ENCODE data around the gene COX20. TPM values are rescaled to one million over a fixed set of nuclear protein-coding genes. Genes with fewer than 3 reads are reported as not detected.

COX20 gene
- total and polyA plus RNA-seq, 2 of the 13 experiments (the other 11 are each of a cell fraction or from before 2014, with no cell fraction given), result 34.4 to 95.8 TPM

DNA sequence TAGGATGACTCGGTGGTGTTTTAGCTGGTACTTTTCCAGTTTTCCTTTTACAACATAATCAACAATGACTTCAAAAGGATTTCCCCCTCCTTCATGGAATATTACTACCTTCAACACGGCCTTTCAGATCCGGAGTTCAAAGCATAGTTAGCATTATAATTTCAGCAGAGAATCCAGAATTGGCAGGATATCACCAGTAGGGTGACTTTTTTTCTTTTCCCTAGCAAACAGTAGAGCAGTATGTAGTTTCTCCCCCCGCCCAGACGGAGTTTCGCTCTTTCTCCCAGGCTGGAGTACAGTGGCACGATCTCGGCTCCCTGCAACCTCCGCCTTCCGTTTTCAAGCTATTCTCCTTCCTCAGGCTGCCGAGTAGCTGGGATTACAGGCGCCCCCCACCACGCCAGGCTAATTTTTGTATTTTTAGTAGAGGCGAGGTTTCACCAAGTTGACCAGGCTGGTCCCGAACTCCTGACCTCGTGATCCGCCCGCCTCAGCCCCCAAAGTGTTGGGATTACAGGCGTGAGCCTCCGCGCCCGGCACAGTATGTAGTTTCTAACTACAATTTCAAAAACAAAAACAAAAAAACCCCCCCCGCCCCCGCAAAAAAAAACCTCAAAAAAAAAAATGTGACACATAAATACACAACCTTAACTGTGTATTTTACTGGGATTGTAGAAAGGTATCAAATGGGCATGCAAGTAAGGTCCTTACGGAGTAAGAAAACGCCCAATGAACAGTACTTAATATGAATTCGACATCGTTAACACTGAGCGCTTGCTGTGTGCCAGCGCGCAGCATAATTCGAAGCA is 1.5 kb upstream of the COX20 start (continued):
- TF ChIP-seq TAF1 (CRISPR knock-in tag; IDR thresholded peaks at IDR 0.05) (peak; percentile 70), GTF2F1 (IDR thresholded peaks at IDR 0.05; ENCODE audit: low read length) (0 out of 2 replicates have a peak, but pooled peaks have one; percentile 11), RARA (CRISPR knock-in tag; IDR thresholded peaks at IDR 0.05) (peak; percentile 61), NR2F2 (IDR thresholded peaks at IDR 0.05; ENCODE audit: borderline replicate concordance, low read depth) (peak; percentile 17; the same call in 1 of the 2 replicates), HOXD1 (CRISPR knock-in tag; IDR thresholded peaks at IDR 0.05) (peak; percentile 43; the same call in 1 of the 2 replicates), SAP130 (CRISPR knock-in tag; IDR thresholded peaks at IDR 0.05; ENCODE audit: low read depth) (peak; percentile 54; the same call in 1 of the 2 replicates), PAXIP1 (CRISPR knock-in tag; conservative IDR thresholded peaks at IDR 0.05) (peak; percentile 79), ZNF232 (CRISPR knock-in tag; IDR thresholded peaks at IDR 0.05; ENCODE audit: borderline replicate concordance) (peak; percentile 48; the same call in 1 of the 2 replicates), ZNF773 (CRISPR knock-in tag; IDR thresholded peaks at IDR 0.05; ENCODE audit: borderline replicate concordance) (0 out of 2 replicates have a peak, but pooled peaks have one; percentile 34), NR2F6 (IDR thresholded peaks at IDR 0.05) (no peak; the same call in 1 of the 2 replicates), NR2F6 (CRISPR knock-in tag; IDR thresholded peaks at IDR 0.05) (no peak), E2F2 (CRISPR knock-in tag; IDR thresholded peaks at IDR 0.05; ENCODE audit: borderline replicate concordance) (no peak), ZNF724P (CRISPR knock-in tag; IDR thresholded peaks at IDR 0.05; ENCODE audit: borderline replicate concordance) (no peak), GFI1 (CRISPR knock-in tag; IDR thresholded peaks at IDR 0.05; ENCODE audit: borderline replicate concordance) (peak; percentile 80), ZC3H4 (CRISPR knock-in tag; IDR thresholded peaks at IDR 0.05; ENCODE audit: borderline replicate concordance) (peak; percentile 99), BCL6 (CRISPR knock-in tag; IDR thresholded peaks at IDR 0.05) (no peak), POLR2G (IDR thresholded peaks at IDR 0.05; ENCODE audit: low read depth, low read length) (peak; percentile 86), ETV5 (CRISPR knock-in tag; IDR thresholded peaks at IDR 0.05; ENCODE audit: borderline replicate concordance) (peak; percentile 86), ZNF567 (CRISPR knock-in tag; IDR thresholded peaks at IDR 0.05; ENCODE audit: borderline replicate concordance) (no peak)
- TF ChIP-seq, protein P1, sequence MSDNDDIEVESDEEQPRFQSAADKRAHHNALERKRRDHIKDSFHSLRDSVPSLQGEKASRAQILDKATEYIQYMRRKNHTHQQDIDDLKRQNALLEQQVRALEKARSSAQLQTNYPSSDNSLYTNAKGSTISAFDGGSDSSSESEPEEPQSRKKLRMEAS (IDR thresholded peaks at IDR 0.05), result peak; percentile 33; the same call in 1 of the 2 replicates
- TF ChIP-seq, protein P2, sequence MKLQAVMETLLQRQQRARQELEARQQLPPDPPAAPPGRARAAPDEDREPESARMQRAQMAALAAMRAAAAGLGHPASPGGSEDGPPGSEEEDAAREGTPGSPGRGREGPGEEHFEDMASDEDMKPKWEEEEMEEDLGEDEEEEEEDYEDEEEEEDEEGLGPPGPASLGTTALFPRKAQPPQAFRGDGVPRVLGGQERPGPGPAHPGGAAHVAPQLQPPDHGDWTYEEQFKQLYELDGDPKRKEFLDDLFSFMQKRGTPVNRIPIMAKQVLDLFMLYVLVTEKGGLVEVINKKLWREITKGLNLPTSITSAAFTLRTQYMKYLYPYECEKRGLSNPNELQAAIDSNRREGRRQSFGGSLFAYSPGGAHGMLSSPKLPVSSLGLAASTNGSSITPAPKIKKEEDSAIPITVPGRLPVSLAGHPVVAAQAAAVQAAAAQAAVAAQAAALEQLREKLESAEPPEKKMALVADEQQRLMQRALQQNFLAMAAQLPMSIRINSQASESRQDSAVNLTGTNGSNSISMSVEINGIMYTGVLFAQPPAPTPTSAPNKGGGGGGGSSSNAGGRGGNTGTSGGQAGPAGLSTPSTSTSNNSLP (IDR thresholded peaks at IDR 0.05; ENCODE audit: low read depth, low read length), result peak; percentile 97
- TF ChIP-seq, protein P3, sequence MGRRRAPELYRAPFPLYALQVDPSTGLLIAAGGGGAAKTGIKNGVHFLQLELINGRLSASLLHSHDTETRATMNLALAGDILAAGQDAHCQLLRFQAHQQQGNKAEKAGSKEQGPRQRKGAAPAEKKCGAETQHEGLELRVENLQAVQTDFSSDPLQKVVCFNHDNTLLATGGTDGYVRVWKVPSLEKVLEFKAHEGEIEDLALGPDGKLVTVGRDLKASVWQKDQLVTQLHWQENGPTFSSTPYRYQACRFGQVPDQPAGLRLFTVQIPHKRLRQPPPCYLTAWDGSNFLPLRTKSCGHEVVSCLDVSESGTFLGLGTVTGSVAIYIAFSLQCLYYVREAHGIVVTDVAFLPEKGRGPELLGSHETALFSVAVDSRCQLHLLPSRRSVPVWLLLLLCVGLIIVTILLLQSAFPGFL (CRISPR knock-in tag; IDR thresholded peaks at IDR 0.05), result no peak

Measured in HepG2 (cell line).